GM23248 (cell line): ENCODE measurements around the gene CHIC1. TPM values are rescaled to one million over a fixed set of nuclear protein-coding genes. Genes with fewer than 3 reads are reported as not detected.

ENCODE experiments used
- DNase-seq: peaks from one replicate; pipeline ENCODE4 v3.0.0-alpha.2; 2015
- H2AFZ ChIP-seq: fragments of 200-600 bp; sonication (generic); 2 replicates; pipeline ENCODE4 v1.6.1; 2016; ENCODE audit warnings: antibody characterized with exemption
- H3F3A ChIP-seq: fragments of 200-600 bp; sonication (generic); 2 replicates; pipeline ENCODE4 v1.6.1; 2016; ENCODE audit warnings: mild to moderate bottlenecking, antibody characterized with exemption, mixed run types; ENCODE audit not compliant: insufficient read depth
- H3K27ac ChIP-seq: fragments of 200-600 bp; sonication (generic); 2 replicates; pipeline ENCODE4 v1.5.1; 2016; ENCODE audit warnings: mild to moderate bottlenecking
- H3K27me3 ChIP-seq: fragments of 200-600 bp; sonication (generic); replicated peaks from 2 replicates; pipeline ENCODE4 v1.6.1; 2016; ENCODE audit warnings: mild to moderate bottlenecking; ENCODE audit not compliant: insufficient read depth
- H3K36me3 ChIP-seq: fragments of 200-600 bp; sonication (generic); 2 replicates; pipeline ENCODE4 v1.6.1; 2016; ENCODE audit warnings: low read depth, mild to moderate bottlenecking
- H3K4me1 ChIP-seq: fragments of 200-600 bp; sonication (generic); 2 replicates; pipeline ENCODE4 v1.6.1; 2016; ENCODE audit warnings: mild to moderate bottlenecking; ENCODE audit not compliant: insufficient read depth
- H3K4me2 ChIP-seq: fragments of 200-600 bp; sonication (generic); one replicate; pipeline ENCODE4 v1.6.1; 2016; ENCODE audit warnings: mild to moderate bottlenecking; ENCODE audit not compliant: unreplicated experiment
- H3K4me3 ChIP-seq: fragments of 200-600 bp; sonication (generic); 2 replicates; pipeline ENCODE4 v1.5.1; 2016; ENCODE audit warnings: mild to moderate bottlenecking
- H3K79me2 ChIP-seq: fragments of 200-600 bp; sonication (generic); 2 replicates; pipeline ENCODE4 v1.6.1; 2016; ENCODE audit warnings: mild to moderate bottlenecking; ENCODE audit not compliant: insufficient read depth
- H3K9ac ChIP-seq: fragments of 200-600 bp; sonication (generic); 2 replicates; pipeline ENCODE4 v1.6.1; 2016; ENCODE audit warnings: mild to moderate bottlenecking
- H3K9me2 ChIP-seq: fragments of 200-600 bp; sonication (generic); 2 replicates; pipeline ENCODE4 v1.6.1; 2016; ENCODE audit warnings: mixed run types, mild to moderate bottlenecking, moderate library complexity; ENCODE audit not compliant: insufficient read depth
- H3K9me3 ChIP-seq: fragments of 200-600 bp; sonication (generic); one replicate; pipeline ENCODE4 v1.6.1; 2017; ENCODE audit warnings: low read depth
- H4K20me1 ChIP-seq: fragments of 200-600 bp; sonication (generic); 2 replicates; pipeline ENCODE4 v1.6.0; 2016; ENCODE audit not compliant: insufficient read depth
- EZH2 ChIP-seq: fragments of 200-600 bp; sonication (generic); IDR thresholded peaks from 2 replicates; pipeline ENCODE4 v1.6.1; 2018; ENCODE audit warnings: antibody characterized with exemption, mild to moderate bottlenecking; ENCODE audit not compliant: insufficient read depth, poor library complexity, severe bottlenecking
- EZH2phosphoT487 ChIP-seq: fragments of 200-600 bp; sonication (generic); IDR thresholded peaks from 2 replicates; pipeline ENCODE4 v1.6.1; 2018; ENCODE audit warnings: antibody characterized with exemption, moderate library complexity, mild to moderate bottlenecking, low read depth; ENCODE audit not compliant: insufficient read depth
- WGBS, 2 experiments: methylation state at CpG; one replicate each; pipeline ENCODE4 v1.1.6; 2015 to 2017; ENCODE audit warnings: low lambda C conversion rate in 2 of 2, low coverage in 1 of 2; ENCODE audit errors: missing lambda C conversion rate in 2 of 2; 5-methylcytosine and 5-hydroxymethylcytosine counted together
- in situ Hi-C: fragments of 300-500 bp; cut with MboI; formaldehyde crosslinking; loops from 2 replicates; pipeline ENCODE4 v1.15.0; 2020
- polyA plus RNA-seq: library from polyadenylated mRNA; unstranded; fragments of >200 nt; fragmentation: Nextera tagmentation; extraction: Ambion mirVana; gene quantifications from 2 replicates; pipeline ENCODE4 v1.2.1, GENCODE V29; 2016
- total RNA-seq: library from RNA; depleted of rRNA; stranded (reverse); fragments of >200 nt; shearing (Covaris generic); gene quantifications from 2 replicates; pipeline ENCODE4 v1.2.3, GENCODE V29; 2014; rRNA removed

Gene CHIC1
- total and polyA plus RNA-seq, 2 experiments from 2014 or later = 3.3 to 7.9 TPM

DNA sequence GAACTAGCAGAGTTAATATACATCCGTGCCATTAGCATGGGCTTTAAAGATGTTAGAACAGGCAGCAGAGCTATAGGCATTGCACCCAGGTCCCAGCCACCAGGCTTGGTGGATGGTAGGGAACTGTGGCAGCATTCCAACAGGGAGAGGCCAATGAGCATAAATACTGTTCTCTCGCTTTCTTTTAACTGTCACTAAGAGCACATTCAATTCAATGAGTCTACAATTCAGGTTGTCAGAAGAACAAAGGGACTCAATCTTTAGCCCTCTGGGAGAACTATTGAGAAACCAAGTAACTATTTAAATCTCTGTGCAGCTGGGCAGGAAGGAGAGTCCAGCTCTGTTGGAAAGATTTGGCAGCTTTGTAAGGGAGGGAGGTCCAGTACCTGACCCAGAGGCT, 165.6 kb downstream of the CHIC1 start:
- in situ Hi-C loops = no loop called here
- Histone ChIP-seq H3F3A (no peaks in the 10 kb centered on the region), H3K4me1 (no peaks in the 10 kb centered on the region), H3K79me2 (no peaks in the 10 kb centered on the region), H3K27me3 (no peaks in the 10 kb centered on the region), H3K4me2 (no peak overlapping the region), H3K9me2 (no peaks in the 10 kb centered on the region), H3K9me3 (no peaks in the 10 kb centered on the region), H3K27ac (no peak overlapping the region), H3K4me3 (no peak overlapping the region), H3K36me3 (no peaks in the 10 kb centered on the region), H4K20me1 (no peaks in the 10 kb centered on the region), H2AFZ (no peak overlapping the region), H3K9ac (no peak overlapping the region)
- TF ChIP-seq EZH2phosphoT487 = no peak
- no peak for TF ChIP-seq EZH2
- WGBS, 2 experiments = 0 to 22% methylated on average over 1 to 2 of the region's 2 CpGs
- DNase-seq = no peak

Other genes starting within 250 kb of the CHIC1 start
- gene CDX4, start 116.1 kb upstream of the CHIC1 start, total RNA-seq = not detected in 2 replicates
- not detected in 2 replicates for gene CDX4, start 116.1 kb upstream of the CHIC1 start, polyA plus RNA-seq